HG03575 (cell line): Measurements from ENCODE around the gene RAP1GAP.

Experiments
- ATAC-seq: cut with Tn5 transposase; IDR thresholded peaks from one replicate; pipeline ENCODE4 v1.9.1; 2021; ENCODE audit not compliant: unreplicated experiment, insufficient number of reproducible peaks, low FRiP score; ENCODE audit errors: extremely low read depth

RAP1GAP gene

DNA sequence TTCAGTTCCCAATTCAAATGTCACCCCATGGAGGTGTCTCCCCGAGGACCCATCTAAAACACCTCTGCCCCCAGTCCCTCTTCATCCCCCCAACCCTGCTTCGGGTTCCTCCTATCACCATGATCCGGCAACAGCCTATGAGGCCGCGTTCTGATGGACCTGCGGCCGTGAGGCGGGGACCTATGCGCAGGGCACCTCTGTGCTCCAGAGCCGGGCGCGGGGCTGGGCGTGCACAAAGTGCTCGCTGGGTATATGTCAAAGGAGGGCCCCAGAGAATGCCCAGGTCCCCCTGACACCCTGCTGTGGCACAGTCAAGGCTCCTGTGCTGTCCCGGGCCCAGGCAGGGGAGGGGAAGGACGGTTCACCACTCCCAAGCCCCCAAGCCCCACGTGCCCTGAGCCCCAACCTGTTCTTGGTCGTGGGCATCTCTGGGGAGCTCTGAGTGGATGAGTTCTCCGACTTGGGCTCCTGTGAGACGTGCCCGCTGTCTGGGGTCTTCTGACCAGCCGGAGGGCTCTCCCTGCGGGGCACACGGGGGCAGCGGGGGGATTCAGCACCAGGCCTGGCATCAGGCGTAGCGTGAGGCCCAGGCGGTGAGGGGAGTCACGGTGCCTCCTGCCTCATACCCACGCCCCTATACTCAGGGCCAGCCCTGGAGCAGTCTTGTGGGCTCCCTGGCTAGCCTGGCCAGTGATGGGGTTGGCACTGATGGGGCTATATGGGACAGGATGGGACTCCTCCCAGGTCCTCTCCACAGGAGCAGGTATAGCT lies 67.7 kb downstream of the RAP1GAP start:
- ATAC-seq = no peak

GRCh38 chr1:21599402-21599801 lies 69.8 kb downstream of the RAP1GAP start:
- ATAC-seq = no peak

DNA sequence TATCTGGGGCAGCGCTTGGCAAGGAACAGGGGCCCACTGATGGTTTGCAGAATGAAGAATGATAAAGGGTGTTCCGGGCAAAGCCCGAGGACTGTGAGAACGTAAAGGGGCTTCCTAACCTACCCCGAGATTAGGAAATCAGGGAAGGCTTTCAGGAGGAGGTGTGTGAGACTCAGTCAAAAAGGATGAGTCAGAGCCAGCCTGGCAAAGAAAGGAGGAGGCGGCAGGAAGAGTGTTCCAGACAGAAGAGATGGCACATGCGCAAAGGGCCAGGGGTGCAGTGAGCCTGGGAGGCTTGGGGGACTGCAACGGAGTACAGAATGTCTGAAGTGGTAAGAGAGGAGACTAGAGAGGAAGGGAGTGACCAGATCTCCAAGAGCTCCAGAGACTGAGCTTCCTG lies 70.3 kb downstream of the RAP1GAP start:
- no peak for ATAC-seq

DNA sequence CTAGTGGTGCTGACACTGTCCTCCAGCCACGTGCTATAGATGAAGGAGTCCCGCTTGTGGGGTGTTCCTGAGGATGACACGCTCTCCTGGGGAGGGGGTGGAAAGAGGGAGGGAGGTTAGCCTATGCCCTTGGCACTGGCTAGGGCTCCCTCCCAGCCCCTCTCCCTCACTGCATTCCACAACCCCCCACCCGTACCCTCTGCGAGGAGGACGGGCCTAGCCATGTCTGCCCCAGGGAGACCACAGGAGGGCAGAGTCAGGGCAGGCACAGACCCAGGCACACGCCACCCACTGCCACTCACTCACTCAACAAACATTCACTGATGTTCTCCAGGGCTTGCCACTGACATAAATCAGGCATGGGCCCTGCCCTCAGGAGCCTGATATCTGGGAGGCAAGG lies 70.7 kb downstream of the RAP1GAP start:
- ATAC-seq = no peak

DNA sequence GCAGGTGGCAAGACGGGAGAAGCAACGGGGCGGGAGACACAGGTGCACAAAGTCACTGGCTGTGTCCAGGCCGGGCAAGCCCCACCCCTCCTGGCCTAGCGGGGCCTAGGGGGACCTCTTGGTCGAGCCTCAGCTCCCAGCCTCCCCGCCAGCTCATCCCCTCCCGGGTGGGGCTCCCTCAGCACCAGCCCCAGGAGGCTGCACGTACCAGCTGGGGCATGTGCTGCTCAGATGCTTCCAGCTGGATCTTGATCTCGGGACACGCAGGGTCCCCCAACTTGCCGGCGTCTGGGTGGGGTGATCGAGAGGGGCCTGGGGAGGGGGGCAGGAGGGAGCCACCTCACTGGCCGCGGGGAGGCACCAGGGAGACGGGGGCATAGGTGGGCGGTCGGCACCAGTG lies 71.4 kb downstream of the RAP1GAP start:
- ATAC-seq = no peak

DNA sequence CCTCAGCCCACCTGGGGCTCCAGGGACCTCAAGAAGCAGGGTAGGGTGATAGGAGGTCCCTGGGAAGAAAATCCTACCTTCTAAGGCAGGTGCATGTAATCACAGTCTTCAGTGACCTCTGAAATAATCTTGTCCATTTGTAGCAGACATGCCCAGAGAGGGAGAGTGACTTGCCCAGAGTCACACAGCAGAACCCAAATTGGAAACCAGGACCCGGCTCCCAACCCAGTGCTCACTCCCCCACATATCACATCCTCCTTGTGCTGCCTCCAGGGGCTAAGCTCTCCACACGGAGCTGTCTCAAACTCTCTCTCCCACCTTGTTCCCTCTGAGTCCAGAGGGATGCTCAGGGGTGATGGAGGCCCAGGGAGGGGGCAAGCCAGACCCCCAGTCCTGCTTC lies 72.5 kb downstream of the RAP1GAP start:
- no peak for ATAC-seq

GRCh38 chr1:21596174-21596573 lies 73.0 kb downstream of the RAP1GAP start:
- ATAC-seq = no peak

DNA sequence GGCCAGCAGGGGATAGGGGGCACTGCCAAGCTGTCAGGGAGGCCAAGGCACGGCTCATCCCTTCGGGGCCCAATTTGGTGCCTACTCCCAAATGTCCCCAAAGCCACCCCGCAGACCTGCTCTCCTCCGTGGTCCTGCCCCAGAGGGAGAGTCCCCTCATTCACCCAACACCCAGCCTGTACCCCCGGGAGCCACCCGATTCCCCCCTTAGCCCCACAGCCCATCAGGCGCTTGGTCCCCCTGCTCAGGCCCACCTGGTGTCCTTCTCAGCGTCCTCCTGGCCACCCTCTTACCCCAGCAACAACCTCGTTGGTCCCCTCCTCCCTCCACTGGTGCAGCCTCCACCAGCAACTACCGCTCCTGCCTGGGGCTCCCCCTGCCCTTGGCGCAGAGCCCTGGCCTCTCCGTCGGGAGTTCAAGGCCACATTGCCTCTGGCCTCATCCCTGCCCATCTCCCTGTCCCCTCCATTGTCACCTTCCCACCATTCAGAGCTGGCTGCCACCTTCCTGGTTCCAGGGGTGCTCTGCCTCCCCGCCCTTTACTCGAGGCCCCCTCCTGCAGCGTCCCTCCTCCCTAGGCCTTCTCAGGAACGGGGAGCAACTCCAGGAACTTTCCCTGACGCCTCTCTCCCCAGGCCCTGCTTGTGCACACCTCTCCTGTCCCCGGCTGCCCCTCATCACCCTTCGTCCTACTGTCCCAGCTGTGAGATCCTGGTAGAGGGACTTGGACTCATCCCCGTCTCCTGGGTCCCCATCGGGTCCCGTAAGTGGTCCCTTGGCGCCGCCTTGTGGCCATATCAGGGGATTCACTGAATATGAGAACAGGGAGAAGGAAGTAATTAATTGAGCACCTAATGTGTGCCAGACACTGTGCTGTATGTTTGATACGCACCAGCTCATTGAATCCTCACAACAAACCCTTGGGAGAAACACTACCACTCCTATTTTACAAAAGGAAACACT lies 73.9 kb downstream of the RAP1GAP start:
- ATAC-seq = no peak

GRCh38 chr1:21594501-21594900 lies 74.7 kb downstream of the RAP1GAP start:
- no peak for ATAC-seq

DNA sequence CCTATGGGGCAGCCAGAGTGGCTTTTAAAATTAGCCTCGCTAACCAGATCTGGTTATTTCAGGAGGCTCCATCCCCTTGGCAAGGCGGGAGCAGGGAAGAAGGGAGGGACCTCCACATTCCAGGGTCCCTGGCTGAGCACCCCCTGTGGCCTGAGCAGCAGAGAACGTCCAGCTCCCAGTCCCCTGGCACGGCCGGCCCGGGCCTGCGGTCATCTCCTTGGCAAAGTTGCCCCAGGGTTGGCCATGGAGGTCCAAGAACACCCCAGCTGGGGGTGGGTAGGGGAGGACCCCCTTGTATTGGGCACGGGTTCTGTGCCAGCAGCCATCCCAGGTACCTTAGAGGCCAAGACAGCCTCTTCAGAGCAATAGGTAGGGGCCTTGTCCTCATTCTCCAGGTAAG lies 75.9 kb downstream of the RAP1GAP start:
- no peak for ATAC-seq

GRCh38 chr1:21592086-21592865 lies 76.9 kb downstream of the RAP1GAP start:
- ATAC-seq = no peak

GRCh38 chr1:21590934-21591333 lies 78.2 kb downstream of the RAP1GAP start:
- no peak for ATAC-seq

DNA sequence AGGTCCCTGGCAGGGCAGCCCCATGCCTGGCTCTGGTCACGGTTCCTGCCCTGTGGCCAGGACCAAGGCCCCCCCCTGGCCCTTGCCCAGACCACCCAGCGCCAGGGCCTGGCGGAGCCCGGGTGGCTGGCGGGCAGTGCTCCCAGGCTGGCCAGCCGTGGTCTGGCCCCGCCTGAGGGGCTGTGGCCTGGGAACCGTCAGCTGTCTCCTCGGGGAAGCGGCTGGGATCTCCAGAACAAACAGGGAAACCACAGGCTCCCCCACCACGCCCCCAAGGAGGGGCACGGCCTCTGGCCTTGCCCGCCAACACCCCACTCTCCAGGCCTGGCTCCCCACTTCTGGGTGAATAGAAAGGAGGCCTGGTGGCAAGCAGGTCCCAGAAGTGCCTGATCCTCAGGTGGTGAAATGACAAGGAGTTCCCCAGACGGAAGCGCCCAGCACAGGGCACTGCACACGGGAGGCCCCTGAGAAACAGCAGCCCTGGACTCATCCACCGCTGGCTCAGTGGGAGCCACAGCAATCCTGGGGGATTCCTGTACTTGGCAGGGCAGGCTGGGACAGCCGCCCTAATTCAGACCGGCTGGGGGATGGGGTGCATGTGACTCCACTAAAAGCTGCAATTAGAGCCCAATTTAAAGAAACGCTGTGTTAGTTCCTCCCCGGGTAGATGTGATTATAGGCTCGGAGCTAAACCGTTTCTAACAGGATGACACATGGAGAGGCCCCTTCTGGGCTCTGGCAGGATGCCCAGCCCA lies 78.9 kb downstream of the RAP1GAP start:
- no peak for ATAC-seq

GRCh38 chr1:21589618-21590017 lies 79.5 kb downstream of the RAP1GAP start:
- no peak for ATAC-seq

GRCh38 chr1:21587602-21587953 lies 81.6 kb downstream of the RAP1GAP start:
- ATAC-seq = no peak

DNA sequence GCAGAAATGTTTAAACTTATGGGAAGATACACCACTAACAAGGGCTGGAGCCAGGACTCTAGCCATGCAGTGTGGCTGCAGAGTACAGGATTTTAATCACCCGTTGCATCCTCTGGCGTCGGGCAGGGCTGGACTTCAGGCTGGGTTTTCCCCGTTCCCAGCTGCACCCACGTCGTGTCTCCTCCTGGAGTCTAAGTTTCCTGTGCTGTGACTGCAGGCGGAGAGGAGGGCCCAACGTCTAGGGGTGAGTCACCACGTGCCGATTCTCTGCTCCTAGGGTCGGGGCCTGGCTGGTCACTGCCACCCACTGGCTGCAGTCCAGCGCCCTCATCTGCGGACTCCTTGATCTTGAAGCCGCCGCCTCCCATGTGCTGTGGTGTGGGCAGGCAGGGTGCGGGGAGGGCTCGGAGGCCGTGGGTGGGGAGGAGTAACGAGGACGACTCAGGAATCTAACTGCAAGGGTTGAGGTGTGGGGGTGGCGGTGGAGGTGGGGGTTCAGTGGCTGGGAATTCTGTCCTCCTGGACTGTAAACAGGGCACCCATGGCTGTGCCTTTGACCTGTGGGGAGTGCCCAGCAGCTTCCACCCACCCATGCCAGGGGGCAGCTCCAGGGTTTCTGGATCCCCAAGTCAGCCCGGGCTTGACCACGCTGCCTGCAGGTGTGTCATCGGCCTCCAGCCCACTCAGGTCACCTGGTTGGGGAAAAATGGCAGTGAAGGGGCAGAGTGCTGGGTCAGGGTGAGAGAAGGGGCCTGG lies 82.1 kb downstream of the RAP1GAP start:
- ATAC-seq = no peak

DNA sequence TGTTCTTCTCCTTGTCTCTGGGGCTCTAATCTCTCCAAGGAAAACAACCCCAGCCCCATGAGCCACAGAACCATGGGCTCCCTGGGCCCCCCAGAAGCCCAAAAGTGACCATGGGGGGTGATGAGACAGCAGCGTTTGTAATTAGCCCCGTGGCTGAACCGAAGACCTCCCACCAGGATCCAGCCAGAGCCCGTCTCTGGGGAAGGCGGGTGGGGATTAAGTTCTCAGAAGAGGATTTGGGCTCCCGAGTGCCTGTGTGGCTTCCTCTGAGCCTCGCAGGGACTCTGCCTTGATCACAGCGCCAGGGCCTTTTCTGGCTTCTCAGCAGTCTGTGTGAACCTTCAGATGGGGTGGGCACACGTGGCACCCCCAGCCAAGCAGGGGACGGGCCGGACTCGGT lies 82.9 kb downstream of the RAP1GAP start:
- ATAC-seq = no peak

DNA sequence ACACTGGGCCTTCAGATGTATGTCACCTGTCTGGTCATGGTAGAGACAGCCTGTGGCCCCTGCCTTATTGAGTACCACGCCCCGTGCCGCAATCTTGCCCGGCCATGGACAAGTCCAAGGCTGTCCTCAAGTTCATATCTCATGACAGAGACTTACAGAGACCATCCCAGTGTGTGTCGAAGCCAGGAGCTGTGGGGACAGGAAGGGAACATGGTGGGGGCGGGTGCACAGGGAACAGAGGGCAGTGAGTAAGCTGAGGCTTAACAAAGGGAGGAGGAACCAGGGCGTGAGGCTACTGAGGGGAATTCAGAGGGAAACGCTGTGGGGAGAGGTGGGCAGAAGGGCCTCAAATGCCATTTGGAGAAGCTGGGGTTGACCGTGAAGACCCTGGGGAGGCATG lies 84.1 kb downstream of the RAP1GAP start:
- no peak for ATAC-seq
